Spleen (tissue), 11 donors: Measurements from ENCODE around the gene HSPB6. TPM values are rescaled to one million over a fixed set of nuclear protein-coding genes. Genes with fewer than 3 reads are reported as not detected.

Source experiments
- DNase-seq: peaks from one replicate; pipeline ENCODE4 v3.0.0-alpha.2; 2020
- H3K27ac ChIP-seq, 8 donors: fragments of 200-600 bp; sonication (generic) in 7 of 8; 1 replicate in 4 of 8; 2 replicates in 4 of 8; pipeline versions ENCODE4 v1.5.0 to v1.8.0; 2016 to 2021; ENCODE audit warnings: inconsistent platforms in 4 of 8, mild to moderate bottlenecking in 4 of 8, moderate library complexity in 1 of 8
- H3K27me3 ChIP-seq, 7 donors: fragments of 200-600 bp; sonication (generic) in 6 of 7; replicated peaks in 1 of 7; 1 replicate in 4 of 7; 2 replicates in 3 of 7; pipeline versions ENCODE4 v1.5.0 to v1.8.0; 2016 to 2021; ENCODE audit warnings: inconsistent platforms in 3 of 7, mild to moderate bottlenecking in 1 of 7
- H3K36me3 ChIP-seq, 6 donors: fragments of 200-600 bp; sonication (generic) in 5 of 6; 1 replicate in 4 of 6; 2 replicates in 2 of 6; pipeline versions ENCODE4 v1.5.0 to v1.8.0; 2016 to 2021; ENCODE audit warnings: inconsistent platforms in 2 of 6
- H3K4me1 ChIP-seq, 6 donors: fragments of 200-600 bp; sonication (generic) in 5 of 6; 1 replicate in 3 of 6; 2 replicates in 3 of 6; pipeline versions ENCODE4 v1.5.0 to v1.8.0; 2016 to 2021; ENCODE audit warnings: inconsistent platforms in 3 of 6
- H3K4me3 ChIP-seq, 8 donors: fragments of 200-600 bp; sonication (generic) in 7 of 8; 1 replicate in 4 of 8; 2 replicates in 4 of 8; pipeline versions ENCODE4 v1.5.0 to v1.8.0; 2016 to 2021; ENCODE audit warnings: inconsistent platforms in 4 of 8, mild to moderate bottlenecking in 4 of 8, moderate library complexity in 2 of 8
- H3K9me3 ChIP-seq, 8 donors: fragments of 200-600 bp; sonication (generic) in 7 of 8; 1 replicate in 4 of 8; 2 replicates in 4 of 8; pipeline versions ENCODE4 v1.5.0 to v1.8.0; 2016 to 2021; ENCODE audit warnings: inconsistent platforms in 4 of 8
- CTCF ChIP-seq, 11 experiments: fragments of 200-600 bp in 7 of 11; fragments of 450-650 bp in 4 of 11; sonication (generic) in 4 of 11; IDR thresholded peaks in 8 of 11; conservative IDR thresholded peaks in 3 of 11; 1 replicate in 7 of 11; 2 replicates in 4 of 11; pipeline versions ENCODE4 v1.4.0 to v1.8.0; 2016 to 2021; ENCODE audit warnings: antibody characterized with exemption in 11 of 11, inconsistent platforms in 4 of 11, mild to moderate bottlenecking in 1 of 11
- POLR2A ChIP-seq, 3 donors: fragments of 450-650 bp; IDR thresholded peaks; one replicate each; pipeline ENCODE4 v1.5.1; 2017; ENCODE audit warnings: antibody characterized with exemption in 3 of 3, mild to moderate bottlenecking in 1 of 3
- POLR2AphosphoS5 ChIP-seq, 3 donors: sonication (generic); formaldehyde crosslinking; IDR thresholded peaks; one replicate each; pipeline ENCODE4 v1.5.1; 2017; ENCODE audit warnings: antibody characterized with exemption in 3 of 3
- WGBS, 5 donors: extraction: QIAGEN DNeasy Blood & Tissue Kit in 3 of 5; methylation state at CpG; one replicate each; pipeline versions ENCODE4 v1.1.5 to v1.1.7; 2013 to 2018; 5-methylcytosine and 5-hydroxymethylcytosine counted together
- intact Hi-C: fragments of 100-400 bp; cut with DNase I; formaldehyde crosslinking; loops from one replicate; pipeline ENCODE4 v1.15.0; 2023; ENCODE audit warnings: low total_unique reads
- polyA plus RNA-seq, 3 donors: library from polyadenylated mRNA; stranded (reverse); fragments of 200-250 nt; gene quantifications; one replicate each; pipeline ENCODE4 v1.2.1, GENCODE V29; 2013
- total RNA-seq, 7 donors: library from RNA; depleted of rRNA in 3 of 7; stranded (reverse); fragments of >200 nt in 3 of 7; fragmentation: NEBNext Ultra II Directional in 4 of 7; extraction: Animal tissue kit (Norgen Biotek cat#: 25700) in 4 of 7; gene quantifications; one replicate each; pipeline versions ENCODE4 v1.1.0 to v1.2.1, GENCODE V29; 2016 to 2021
- donor health status: healthy with polysubstance abuse.
- donor health status: DM: no; HTN: no; CAD: no; lungs with moderate emphysema.
- donor health status: DM: no; HTN: no; CAD: no.
- donor health status: Bipolar disorder and iron deficiency.
- donor health status: healthy.
- donor health status: DM: no; HTN: no; CAD: no.
- donor health status: DM: yes; HTN: yes; CAD: no.

HSPB6 gene
- total and polyA plus RNA-seq, 10 donors = 2.1 to 11.0 (median 4.4) TPM

- Histone ChIP-seq H3K9me3 (no peaks in the 10 kb centered on the region), H3K36me3 (peaks cover 0 to 67% (median 23%) of the 10 kb centered on the region in 6 donors), H3K27ac (peak overlapping the region in 5 of 8 donors; percentile 23 to 54 (median 49)), H3K4me1 (peaks cover 0 to 19% (median 4%) of the 10 kb centered on the region in 6 donors), H3K4me3 (no peak overlapping the region), H3K27me3 (no peaks in the 10 kb centered on the region)
- intact Hi-C loops = no loop called here
- TF ChIP-seq POLR2AphosphoS5 (IDR thresholded peaks at IDR 0.05) (peak in 2 of 3 donors; percentile 60 to 61), POLR2A (IDR thresholded peaks at IDR 0.05) (no peak)
- no peak for DNase-seq
- WGBS, 5 donors = 68 to 79% (median 69%) methylated on average over 21 to 34 of the region's 34 CpGs
Observed at GRCh38 chr19:35767288-35768081, 10.7 kb upstream of the HSPB6 start.

- H3K4me3 ChIP-seq = no peak overlapping the region
- TF ChIP-seq POLR2AphosphoS5 (IDR thresholded peaks at IDR 0.05) = peak in 1 of 3 donors; percentile 33
- no peak for TF ChIP-seq CTCF (IDR thresholded peaks at IDR 0.05 in 8 of 11, conservative IDR thresholded peaks at IDR 0.05 in 3 of 11)
- TF ChIP-seq POLR2A (IDR thresholded peaks at IDR 0.05) = no peak
- H3K27ac ChIP-seq = peak overlapping the region in 1 of 8 donors; percentile 53
- H3K27me3 ChIP-seq = no peaks in the 10 kb centered on the region
- 78 to 95% (median 92%) methylated on average over 7 to 11 of the region's 11 CpGs for WGBS, 5 donors
- peaks cover 0 to 19% (median 4%) of the 10 kb centered on the region in 6 donors for H3K4me1 ChIP-seq
- intact Hi-C loops = no loop called here
- H3K9me3 ChIP-seq = no peaks in the 10 kb centered on the region
- peaks cover 0 to 75% (median 28%) of the 10 kb centered on the region in 6 donors for H3K36me3 ChIP-seq
- no peak for DNase-seq
Observed at GRCh38 chr19:35766571-35767104, 9.8 kb upstream of the HSPB6 start.

- Histone ChIP-seq H3K4me1 (peaks cover 0 to 27% (median 6%) of the 10 kb centered on the region in 6 donors), H3K36me3 (peaks cover 0 to 93% (median 28%) of the 10 kb centered on the region in 6 donors), H3K9me3 (no peaks in the 10 kb centered on the region), H3K4me3 (no peak overlapping the region), H3K27me3 (no peaks in the 10 kb centered on the region), H3K27ac (no peak overlapping the region)
- 87 to 95% (median 92%) methylated on average over 17 of the region's 17 CpGs for WGBS, 5 donors
- no peak for DNase-seq
- TF ChIP-seq CTCF (IDR thresholded peaks at IDR 0.05 in 8 of 11, conservative IDR thresholded peaks at IDR 0.05 in 3 of 11) = no peak
- TF ChIP-seq POLR2A (IDR thresholded peaks at IDR 0.05) = no peak
- no peak for TF ChIP-seq POLR2AphosphoS5 (IDR thresholded peaks at IDR 0.05)
- intact Hi-C loops = no loop called here
Observed at GRCh38 chr19:35764432-35765315, 7.8 kb upstream of the HSPB6 start.

GRCh38 chr19:35760711-35761349 is 4.0 kb upstream of the HSPB6 start:
- Histone ChIP-seq H3K36me3 (peaks cover 0 to 59% (median 25%) of the 10 kb centered on the region in 6 donors), H3K27ac (no peak overlapping the region), H3K27me3 (peaks cover 0 to 15% (median 4%) of the 10 kb centered on the region in 7 donors), H3K4me3 (no peak overlapping the region), H3K9me3 (no peaks in the 10 kb centered on the region), H3K4me1 (peaks cover 22 to 40% (median 32%) of the 10 kb centered on the region in 6 donors)
- DNase-seq = no peak
- TF ChIP-seq POLR2AphosphoS5 (IDR thresholded peaks at IDR 0.05) (no peak), POLR2A (IDR thresholded peaks at IDR 0.05) (no peak), CTCF (IDR thresholded peaks at IDR 0.05 in 8 of 11, conservative IDR thresholded peaks at IDR 0.05 in 3 of 11) (no peak)
- 95 to 98% (median 97%) methylated on average over 4 of the region's 4 CpGs for WGBS, 5 donors
- intact Hi-C loops = no loop called here
